Vagina (tissue), 2 donors: ENCODE results near the gene MCCD1. TPM values are rescaled to one million over a fixed set of nuclear protein-coding genes. Genes with fewer than 3 reads are reported as not detected.
"Not testable (repeated sequence)": the region's sequence is repeated elsewhere in the genome, so short reads cannot be mapped to it uniquely, and the experiment has no call there.

ENCODE experiments used
- DNase-seq, 2 donors: peaks; one replicate each; pipeline ENCODE4 v3.0.0-alpha.2; 2017; ENCODE audit errors: extremely low spot score in 2 of 2
- H3K27ac ChIP-seq: fragments of 200-600 bp; sonication (generic); one replicate; pipeline ENCODE4 v1.5.1; 2019
- H3K27me3 ChIP-seq: fragments of 200-600 bp; sonication (generic); one replicate; pipeline ENCODE4 v1.5.1; 2019
- H3K36me3 ChIP-seq, 2 donors: fragments of 200-600 bp; sonication (generic); one replicate each; pipeline ENCODE4 v1.5.1; 2017 to 2019
- H3K4me1 ChIP-seq: fragments of 200-600 bp; sonication (generic); one replicate; pipeline ENCODE4 v1.5.1; 2019
- H3K4me3 ChIP-seq, 2 donors: fragments of 200-600 bp; sonication (generic); 1 replicate in 1 of 2; 2 replicates in 1 of 2; pipeline ENCODE4 v1.5.1; 2016 to 2019
- H3K9me3 ChIP-seq: fragments of 200-600 bp; sonication (generic); one replicate; pipeline ENCODE4 v1.5.1; 2019
- CTCF ChIP-seq, 3 experiments: fragments of 450-650 bp in 2 of 3; fragments of 200-600 bp in 1 of 3; sonication (generic) in 1 of 3; IDR thresholded peaks; one replicate each; pipeline ENCODE4 v1.5.1; 2017 to 2019; ENCODE audit warnings: antibody characterized with exemption in 3 of 3, mild to moderate bottlenecking in 2 of 3, moderate library complexity in 2 of 3
- POLR2A ChIP-seq, 2 donors: fragments of 450-650 bp; IDR thresholded peaks; one replicate each; pipeline ENCODE4 v1.6.1; 2017; ENCODE audit warnings: antibody characterized with exemption in 2 of 2, mild to moderate bottlenecking in 2 of 2, moderate library complexity in 2 of 2
- POLR2AphosphoS5 ChIP-seq, 2 donors: sonication (generic); formaldehyde crosslinking; IDR thresholded peaks; one replicate each; pipeline ENCODE4 v1.9.0; 2017; ENCODE audit warnings: antibody characterized with exemption in 2 of 2, mild to moderate bottlenecking in 2 of 2, low read depth in 1 of 2; ENCODE audit not compliant: insufficient read depth in 1 of 2
- intact Hi-C: fragments of 100-400 bp; cut with DNase I; formaldehyde crosslinking; loops from one replicate; pipeline ENCODE4 v1.15.1; 2023
- total RNA-seq: library from RNA; depleted of rRNA; stranded (reverse); fragments of >200 nt; gene quantifications from one replicate; pipeline ENCODE4 v1.2.3, GENCODE V29; 2016

Gene MCCD1
- total RNA-seq, 1 donor from 2014 or later, result not detected

- no peaks in the 10 kb centered on the region for H3K4me1 ChIP-seq
- no peak overlapping the region for H3K4me3 ChIP-seq
- H3K27ac ChIP-seq, result no peak overlapping the region
- H3K36me3 ChIP-seq, result no peaks in the 10 kb centered on the region
- no peaks in the 10 kb centered on the region for H3K9me3 ChIP-seq
- H3K27me3 ChIP-seq, result no peaks in the 10 kb centered on the region
- DNase-seq, result no peak
- intact Hi-C loops, result no loop called here
- no peak for TF ChIP-seq CTCF (IDR thresholded peaks at IDR 0.05)
These were observed 43.7 kb upstream of the MCCD1 start for GRCh38 chr6:31485055-31485454.

- intact Hi-C loops, H3K9me3 ChIP-seq, H3K4me3 ChIP-seq, H3K4me1 ChIP-seq, H3K36me3 ChIP-seq, DNase-seq, H3K27ac ChIP-seq, H3K27me3 ChIP-seq: not testable (repeated sequence)
These were observed 42.5 kb upstream of the MCCD1 start for GRCh38 chr6:31486065-31486837.

- DNase-seq, H3K36me3 ChIP-seq, H3K9me3 ChIP-seq, H3K27me3 ChIP-seq, H3K4me1 ChIP-seq, intact Hi-C loops, H3K27ac ChIP-seq, H3K4me3 ChIP-seq: not testable (repeated sequence)
These were observed 41.1 kb upstream of the MCCD1 start for GRCh38 chr6:31487674-31488073.

GRCh38 chr6:31489086-31489485 is 39.7 kb upstream of the MCCD1 start:
- no peak for DNase-seq
- intact Hi-C loops, result no loop called here
- Histone ChIP-seq H3K27me3 (no peaks in the 10 kb centered on the region), H3K9me3 (no peaks in the 10 kb centered on the region), H3K4me1 (peaks cover 6% of the 10 kb centered on the region), H3K27ac (no peak overlapping the region), H3K36me3 (no peaks in the 10 kb centered on the region), H3K4me3 (no peak overlapping the region)
- no peak for TF ChIP-seq CTCF (IDR thresholded peaks at IDR 0.05)
- TF ChIP-seq POLR2A (IDR thresholded peaks at IDR 0.05), result no peak
- TF ChIP-seq POLR2AphosphoS5 (IDR thresholded peaks at IDR 0.05; ENCODE audit: insufficient read depth in 1 of 2, low read depth in 1 of 2), result no peak

GRCh38 chr6:31490115-31490873 is 38.5 kb upstream of the MCCD1 start:
- peaks cover 6% of the 10 kb centered on the region for H3K4me1 ChIP-seq
- H3K9me3 ChIP-seq, result no peaks in the 10 kb centered on the region
- no peak overlapping the region for H3K27ac ChIP-seq
- no peak for DNase-seq
- H3K27me3 ChIP-seq, result no peaks in the 10 kb centered on the region
- intact Hi-C loops, result no loop called here
- no peak for TF ChIP-seq POLR2AphosphoS5 (IDR thresholded peaks at IDR 0.05; ENCODE audit: insufficient read depth in 1 of 2, low read depth in 1 of 2)
- TF ChIP-seq CTCF (IDR thresholded peaks at IDR 0.05), result no peak
- TF ChIP-seq POLR2A (IDR thresholded peaks at IDR 0.05), result no peak
- H3K36me3 ChIP-seq, result no peaks in the 10 kb centered on the region
- H3K4me3 ChIP-seq, result no peak overlapping the region

- peak overlapping the region; percentile 57 to 65 for H3K4me3 ChIP-seq
- H3K36me3 ChIP-seq, intact Hi-C loops, H3K27me3 ChIP-seq, H3K27ac ChIP-seq, H3K4me1 ChIP-seq, DNase-seq, H3K9me3 ChIP-seq: not testable (repeated sequence)
These were observed 35.2 kb upstream of the MCCD1 start for GRCh38 chr6:31493550-31493874.
